GM12878 (cell line): Measurements from ENCODE around the gene PPP2R3A. TPM values are rescaled to one million over a fixed set of nuclear protein-coding genes. Genes with fewer than 3 reads are reported as not detected.

Experiments used
- ATAC-seq: fragments of 200-7000 bp; cut with Tn5 transposase; 3 replicates; pipeline ENCODE4 v1.9.1; 2020; ENCODE audit warnings: mild to moderate bottlenecking, moderate library complexity
- BruUV-seq: library from RNA; stranded (reverse); fragments of 400-500 nt; replicated peaks from 2 replicates; lab custom pipeline; 2021; lab: Mats Ljungman, UMichigan
- CTCF ChIA-PET: fragments of 300-600 bp; sonication (Branson Sonifier 250); formaldehyde crosslinking; extraction: SDS; loops from one replicate; lab custom pipeline; 2021; ENCODE audit warnings: inconsistent platforms; lab: Yijun Ruan, JAX
- POLR2A ChIA-PET: fragments of 350-600 bp; formaldehyde crosslinking; extraction: SDS; loops from one replicate; lab custom pipeline; 2021; ENCODE audit warnings: inconsistent platforms; lab: Charles Lee
- RAD21 ChIA-PET: fragments of 300-600 bp; sonication (Branson Sonifier 250); formaldehyde crosslinking; loops from one replicate; lab custom pipeline; 2023; ENCODE audit warnings: antibody characterized with exemption; ENCODE audit not compliant: unreplicated experiment; lab: Charles Lee
- SMC1A ChIA-PET: fragments of 300-600 bp; sonication (Branson Sonifier 250); formaldehyde crosslinking; loops from one replicate; lab custom pipeline; 2023; ENCODE audit not compliant: unreplicated experiment, uncharacterized antibody; lab: Charles Lee
- DNase-seq: peaks from one replicate; pipeline ENCODE4 v3.0.0-alpha.2; 2011; ENCODE audit warnings: low read depth, low spot score
- FAIRE-seq: peaks from 3 replicates; lab custom pipeline; 2011; peaks lifted over from hg19 to GRCh38; lab: Jason Lieb, UNC
- H2AFZ ChIP-seq: 2 replicates; pipeline ENCODE4 v1.6.0; 2011; ENCODE audit warnings: low read depth, low read length, control low read depth; ENCODE audit not compliant: control insufficient read depth
- H3K27ac ChIP-seq: 2 replicates; pipeline ENCODE4 v1.5.1; 2011; ENCODE audit warnings: control low read depth; ENCODE audit not compliant: control insufficient read depth, insufficient read depth
- H3K27me3 ChIP-seq, 2 experiments: replicated peaks in 1 of 2; 2 replicates each; pipeline versions ENCODE4 v1.6.0 to v1.6.1; 2011; ENCODE audit warnings: low read length in 1 of 2; ENCODE audit not compliant: control insufficient read depth in 2 of 2, insufficient read depth in 2 of 2
- H3K36me3 ChIP-seq, 2 experiments: 2 replicates each; pipeline ENCODE4 v1.5.1; 2011; ENCODE audit warnings: low read length in 1 of 2; ENCODE audit not compliant: control insufficient read depth in 2 of 2, insufficient read depth in 2 of 2
- H3K4me1 ChIP-seq: 2 replicates; pipeline ENCODE4 v1.6.1; 2011; ENCODE audit warnings: mild to moderate bottlenecking, low read length, moderate library complexity, mixed read lengths; ENCODE audit not compliant: control insufficient read depth, insufficient read depth
- H3K4me2 ChIP-seq: 2 replicates; pipeline ENCODE4 v1.6.0; 2011; ENCODE audit warnings: control low read depth; ENCODE audit not compliant: control insufficient read depth, insufficient read depth
- H3K4me3 ChIP-seq: fragments of 200-600 bp; sonication (generic); 2 replicates; pipeline ENCODE4 v1.5.1; 2016
- H3K79me2 ChIP-seq: 2 replicates; pipeline ENCODE4 v1.6.0; 2011; ENCODE audit warnings: low read length; ENCODE audit not compliant: control insufficient read depth, insufficient read depth
- H3K9ac ChIP-seq: 2 replicates; pipeline ENCODE4 v1.8.0; 2011; ENCODE audit warnings: low read length, control low read depth, mixed read lengths; ENCODE audit not compliant: control insufficient read depth, insufficient read depth
- H3K9me3 ChIP-seq: replicated peaks from 3 replicates; pipeline ENCODE4 v1.5.1; 2011; ENCODE audit warnings: mild to moderate bottlenecking, low read length; ENCODE audit not compliant: control insufficient read depth, insufficient read depth
- H4K20me1 ChIP-seq: 2 replicates; pipeline ENCODE4 v1.6.0; 2011; ENCODE audit not compliant: control insufficient read depth, insufficient read depth
- MXI1 ChIP-seq: fragments of 150-350 bp; IDR thresholded peaks from 2 replicates; pipeline ENCODE4 v1.6.1; 2011; ENCODE audit warnings: low read depth, mild to moderate bottlenecking, inconsistent platforms, low read length, improper control_type of control experiment
- MYB ChIP-seq: fragments of 150-350 bp; IDR thresholded peaks from 2 replicates; pipeline ENCODE4 v1.6.1; 2014; ENCODE audit warnings: mild to moderate bottlenecking, low read depth, low read length, borderline replicate concordance
- PAX8 ChIP-seq: fragments of 450-650 bp; IDR thresholded peaks from 2 replicates; pipeline ENCODE4 v1.6.1; 2017; ENCODE audit warnings: mild to moderate bottlenecking, moderate library complexity
- RB1 ChIP-seq: fragments of 450-650 bp; formaldehyde crosslinking; IDR thresholded peaks from 2 replicates; pipeline ENCODE4 v1.6.1; 2017; ENCODE audit warnings: mild to moderate bottlenecking, borderline replicate concordance
- SMAD1 ChIP-seq: fragments of 450-650 bp; IDR thresholded peaks from 2 replicates; pipeline ENCODE4 v1.6.1; 2018; ENCODE audit warnings: mild to moderate bottlenecking, low read depth; ENCODE audit not compliant: partially characterized antibody
- WGBS: methylation state at CpG from one replicate; pipeline ENCODE4 v1.1.6; 2016; ENCODE audit warnings: low lambda C conversion rate; ENCODE audit not compliant: insufficient replicate concordance, insufficient coverage; ENCODE audit errors: missing lambda C conversion rate; 5-methylcytosine and 5-hydroxymethylcytosine counted together
- in situ Hi-C: fragments of 300-500 bp; cut with MboI; formaldehyde crosslinking; loops from 9 replicates; pipeline ENCODE4 v1.14.3; 2018; ENCODE audit warnings: mixed read lengths
- intact Hi-C: fragments of 100-400 bp; cut with micrococcal nuclease; formaldehyde crosslinking; loops from one replicate; pipeline ENCODE4 v1.14.2; 2022; ENCODE audit not compliant: unreplicated experiment
- polyA plus RNA-seq, 11 experiments: library from polyadenylated mRNA; depleted of rRNA in 4 of 11; unstranded in 6 of 11; stranded (reverse) in 5 of 11; fragments of >200 nt; fragmentation: Nextera tagmentation in 4 of 11; fragmentation: Illumina TruSeq in 1 of 11; extraction: Ambion mirVana in 4 of 11; extraction: Trizol in 1 of 11; gene quantifications; 1 replicate in 1 of 11; 2 replicates in 10 of 11; pipeline versions ENCODE4 v1.2.1 to v1.2.3, GENCODE V29; 2011 to 2016; ENCODE audit warnings: inconsistent platforms in 2 of 11, missing spikeins in 2 of 11, low read depth in 1 of 11
- total RNA-seq, 4 experiments: library from RNA; depleted of rRNA in 3 of 4; stranded (reverse); fragments of >200 nt in 3 of 4; fragmentation: Illumina TruSeq in 1 of 4; extraction: Trizol in 1 of 4; gene quantifications; 2 replicates each; pipeline versions ENCODE4 v1.2.1 to v1.2.3, GENCODE V29; 2013 to 2021
- TF ChIP-seq, protein P1 (sequence below): IDR thresholded peaks from 2 replicates; pipeline ENCODE4 v1.6.1; 2011; ENCODE audit warnings: borderline replicate concordance, low read depth, mild to moderate bottlenecking, moderate library complexity, low read length; ENCODE audit not compliant: insufficient read depth, poor library complexity, severe bottlenecking
- TF ChIP-seq, protein P2 (sequence below): fragments of 150-350 bp; IDR thresholded peaks from 2 replicates; pipeline ENCODE4 v1.6.1; 2014; ENCODE audit warnings: mild to moderate bottlenecking, low read depth, low read length

PPP2R3A gene
- total and polyA plus RNA-seq, 10 of the 15 experiments (the other 5 are each of a cell fraction or from before 2014, with no cell fraction given) = under 0.01 to 0.16 (median 0.06) TPM; not detected in 5

DNA sequence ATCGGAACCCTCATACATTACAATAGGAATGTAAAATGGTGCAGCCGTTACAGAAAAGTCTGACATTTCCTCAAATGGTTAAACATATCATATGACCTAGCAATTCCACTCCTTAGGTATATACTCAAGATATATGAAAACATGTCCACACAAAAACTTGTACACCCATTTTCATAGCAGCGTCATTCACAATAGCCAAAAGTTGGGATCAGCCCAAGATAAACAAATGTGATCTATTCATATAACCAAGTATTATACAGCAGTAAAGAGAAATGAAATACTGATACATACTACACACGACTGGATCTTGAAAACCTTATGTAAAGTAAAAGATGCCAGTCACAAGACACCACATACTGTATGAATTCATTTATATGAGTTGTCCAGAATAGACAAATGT is 128.2 kb downstream of the PPP2R3A start:
- Histone ChIP-seq H4K20me1 (no peaks in the 10 kb centered on the region), H3K9me3 (no peaks in the 10 kb centered on the region), H3K36me3 (no peaks in the 10 kb centered on the region), H3K4me1 (no peaks in the 10 kb centered on the region), H3K27ac (no peak overlapping the region), H3K4me3 (no peak overlapping the region), H3K79me2 (no peaks in the 10 kb centered on the region), H3K9ac (no peak overlapping the region), H2AFZ (no peak overlapping the region), H3K4me2 (no peak overlapping the region), H3K27me3 (no peaks in the 10 kb centered on the region; a peak in 1 of 4 replicates)
- ChIA-PET CTCF (no interaction called here), RAD21 (no interaction called here), POLR2A (no interaction called here), SMC1A (no interaction called here)
- intact Hi-C loops (no loop called here), in situ Hi-C loops (no loop called here)
- no TSS peak for BruUV-seq
- no peak for DNase-seq
- 92% methylated on average over 4 of the region's 4 CpGs for WGBS
- ATAC-seq = no peak
- TF ChIP-seq SMAD1 (no peak), MYB (no peak), MXI1 (no peak), PAX8 (no peak), RB1 (no peak)
- TF ChIP-seq, protein P1, sequence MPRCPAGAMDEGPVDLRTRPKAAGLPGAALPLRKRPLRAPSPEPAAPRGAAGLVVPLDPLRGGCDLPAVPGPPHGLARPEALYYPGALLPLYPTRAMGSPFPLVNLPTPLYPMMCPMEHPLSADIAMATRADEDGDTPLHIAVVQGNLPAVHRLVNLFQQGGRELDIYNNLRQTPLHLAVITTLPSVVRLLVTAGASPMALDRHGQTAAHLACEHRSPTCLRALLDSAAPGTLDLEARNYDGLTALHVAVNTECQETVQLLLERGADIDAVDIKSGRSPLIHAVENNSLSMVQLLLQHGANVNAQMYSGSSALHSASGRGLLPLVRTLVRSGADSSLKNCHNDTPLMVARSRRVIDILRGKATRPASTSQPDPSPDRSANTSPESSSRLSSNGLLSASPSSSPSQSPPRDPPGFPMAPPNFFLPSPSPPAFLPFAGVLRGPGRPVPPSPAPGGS = no peak
- TF ChIP-seq, protein P2, sequence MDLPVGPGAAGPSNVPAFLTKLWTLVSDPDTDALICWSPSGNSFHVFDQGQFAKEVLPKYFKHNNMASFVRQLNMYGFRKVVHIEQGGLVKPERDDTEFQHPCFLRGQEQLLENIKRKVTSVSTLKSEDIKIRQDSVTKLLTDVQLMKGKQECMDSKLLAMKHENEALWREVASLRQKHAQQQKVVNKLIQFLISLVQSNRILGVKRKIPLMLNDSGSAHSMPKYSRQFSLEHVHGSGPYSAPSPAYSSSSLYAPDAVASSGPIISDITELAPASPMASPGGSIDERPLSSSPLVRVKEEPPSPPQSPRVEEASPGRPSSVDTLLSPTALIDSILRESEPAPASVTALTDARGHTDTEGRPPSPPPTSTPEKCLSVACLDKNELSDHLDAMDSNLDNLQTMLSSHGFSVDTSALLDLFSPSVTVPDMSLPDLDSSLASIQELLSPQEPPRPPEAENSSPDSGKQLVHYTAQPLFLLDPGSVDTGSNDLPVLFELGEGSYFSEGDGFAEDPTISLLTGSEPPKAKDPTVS = no peak
- FAIRE-seq = no peak
